SIG-M5 (cell line): ENCODE data around the gene SCAF1.

Experiments
- DNase-seq: peaks from one replicate; lab custom pipeline; 2025; lab: John Stamatoyannopoulos, UW

SCAF1 gene

GRCh38 chr19:49643466-49643865 is 1.5 kb downstream of the SCAF1 start:
- no peak for DNase-seq

DNA sequence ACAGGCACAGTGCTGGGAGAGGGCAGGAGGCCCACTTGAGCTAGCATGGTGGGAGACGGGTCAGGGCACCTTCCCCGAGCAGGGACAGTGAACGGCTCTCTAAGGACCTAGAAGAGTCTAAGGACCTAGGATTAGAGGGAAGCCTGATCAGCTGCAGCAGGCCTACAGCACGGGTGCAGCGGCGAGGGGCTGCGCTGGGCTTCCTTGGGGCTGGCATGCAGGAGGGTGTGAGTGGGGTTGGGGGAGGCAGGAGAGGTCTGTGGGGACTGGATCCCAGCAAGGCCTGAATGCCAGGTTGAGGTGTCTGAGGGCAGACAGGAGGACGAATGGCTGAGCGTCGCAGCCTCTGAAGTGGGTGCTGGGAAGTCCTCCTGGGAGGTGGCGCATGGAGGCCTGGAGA is 3.6 kb downstream of the SCAF1 start:
- DNase-seq = no peak

DNA sequence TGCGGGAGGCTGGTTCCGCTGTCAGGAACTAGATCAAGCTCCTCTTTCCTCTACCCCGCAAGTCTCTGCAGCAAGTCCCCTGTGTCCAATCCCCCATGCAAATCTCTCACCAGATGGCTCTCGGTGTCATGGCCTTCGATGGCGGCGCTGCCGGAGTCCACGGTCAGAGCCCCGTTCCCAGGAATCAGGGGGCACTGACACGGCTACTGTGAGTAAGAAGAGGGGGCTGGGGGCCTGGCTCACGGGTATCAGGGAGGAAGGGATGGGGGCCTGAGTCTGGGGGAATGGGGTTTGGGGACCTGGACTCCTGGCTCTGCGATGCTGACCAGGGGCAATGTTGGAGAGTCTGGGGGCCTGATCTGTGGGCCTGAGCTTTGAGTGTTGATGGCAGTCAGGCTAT is 4.0 kb downstream of the SCAF1 start:
- no peak for DNase-seq

DNA sequence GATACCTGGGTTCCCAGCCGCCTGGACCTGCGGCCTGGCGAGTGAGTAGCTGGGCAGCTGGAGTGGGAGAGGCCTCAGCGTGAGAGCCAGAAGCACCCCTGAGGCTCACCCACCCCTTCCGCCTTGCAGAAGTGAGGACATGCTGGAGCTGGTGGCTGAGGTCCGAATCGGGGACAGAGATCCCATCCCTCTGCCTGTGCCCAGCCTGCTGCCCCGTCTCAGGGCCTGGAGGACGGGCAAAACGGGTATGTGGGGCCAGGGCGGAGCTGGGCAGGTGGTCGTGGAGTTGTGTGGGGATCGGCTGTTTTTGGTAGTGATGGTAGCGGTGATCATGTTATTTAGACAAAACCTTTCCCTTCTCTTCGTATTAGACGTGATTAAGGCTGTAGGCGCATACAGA is 4.6 kb downstream of the SCAF1 start:
- DNase-seq = no peak

- no peak for DNase-seq
Measured at GRCh38 chr19:49651029-49651819, 9.2 kb downstream of the SCAF1 start.

DNA sequence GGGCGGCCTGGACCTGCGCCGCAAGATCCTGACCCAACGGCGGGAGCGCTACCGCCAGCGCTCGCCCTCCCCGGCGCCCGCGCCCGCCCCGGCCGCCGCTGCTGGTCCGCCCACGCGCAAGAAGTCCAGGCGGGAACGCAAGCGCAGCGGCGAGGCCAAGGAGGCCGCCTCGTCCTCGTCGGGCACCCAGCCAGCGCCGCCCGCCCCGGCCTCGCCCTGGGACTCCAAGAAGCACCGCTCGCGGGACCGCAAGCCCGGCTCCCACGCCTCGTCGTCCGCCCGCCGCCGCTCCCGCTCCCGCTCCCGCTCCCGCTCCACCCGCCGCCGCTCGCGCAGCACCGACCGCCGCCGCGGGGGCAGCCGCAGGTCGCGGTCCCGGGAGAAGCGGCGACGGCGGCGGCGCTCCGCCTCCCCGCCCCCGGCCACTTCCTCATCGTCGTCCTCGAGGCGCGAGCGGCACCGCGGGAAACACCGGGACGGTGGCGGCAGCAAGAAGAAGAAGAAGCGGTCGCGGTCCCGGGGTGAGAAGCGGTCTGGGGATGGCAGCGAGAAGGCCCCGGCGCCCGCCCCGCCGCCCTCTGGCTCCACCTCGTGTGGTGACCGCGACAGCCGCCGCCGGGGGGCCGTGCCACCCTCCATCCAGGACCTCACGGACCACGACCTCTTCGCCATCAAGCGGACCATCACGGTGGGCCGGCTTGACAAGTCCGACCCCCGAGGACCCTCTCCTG is 10.0 kb downstream of the SCAF1 start:
- no peak for DNase-seq

GRCh38 chr19:49652551-49653465 is 10.8 kb downstream of the SCAF1 start:
- no peak for DNase-seq

DNA sequence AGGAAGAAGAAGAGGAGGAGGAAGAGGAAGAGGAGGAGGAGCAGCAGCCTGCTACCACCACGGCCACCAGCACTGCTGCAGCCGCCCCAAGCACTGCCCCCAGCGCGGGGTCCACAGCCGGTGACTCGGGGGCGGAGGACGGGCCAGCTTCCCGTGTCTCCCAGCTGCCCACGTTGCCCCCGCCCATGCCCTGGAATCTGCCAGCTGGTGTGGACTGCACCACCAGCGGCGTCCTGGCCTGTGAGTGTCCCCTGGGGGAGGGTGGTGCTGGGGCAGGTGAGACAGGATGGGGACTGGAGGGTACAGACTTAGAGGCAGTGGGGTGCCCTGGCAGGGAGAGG is 11.4 kb downstream of the SCAF1 start:
- DNase-seq = no peak

DNA sequence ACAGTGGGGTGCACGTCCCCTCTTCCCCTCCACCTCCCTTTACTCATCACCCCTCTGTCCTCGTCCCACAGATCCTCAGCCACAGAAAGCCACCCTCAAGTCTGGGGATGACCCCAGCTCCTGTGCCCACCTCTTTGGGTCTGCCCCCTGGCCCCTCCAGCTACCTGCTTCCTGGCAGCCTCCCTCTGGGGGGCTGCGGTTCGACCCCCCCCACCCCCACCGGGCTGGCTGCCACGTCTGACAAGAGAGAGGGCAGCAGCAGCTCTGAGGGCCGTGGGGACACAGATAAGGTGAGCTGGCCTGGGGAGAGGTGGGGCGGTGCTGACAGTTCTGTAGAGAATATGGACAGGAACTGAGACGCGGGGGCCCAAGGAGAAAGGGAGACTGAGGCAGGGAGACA is 12.6 kb downstream of the SCAF1 start:
- no peak for DNase-seq

DNA sequence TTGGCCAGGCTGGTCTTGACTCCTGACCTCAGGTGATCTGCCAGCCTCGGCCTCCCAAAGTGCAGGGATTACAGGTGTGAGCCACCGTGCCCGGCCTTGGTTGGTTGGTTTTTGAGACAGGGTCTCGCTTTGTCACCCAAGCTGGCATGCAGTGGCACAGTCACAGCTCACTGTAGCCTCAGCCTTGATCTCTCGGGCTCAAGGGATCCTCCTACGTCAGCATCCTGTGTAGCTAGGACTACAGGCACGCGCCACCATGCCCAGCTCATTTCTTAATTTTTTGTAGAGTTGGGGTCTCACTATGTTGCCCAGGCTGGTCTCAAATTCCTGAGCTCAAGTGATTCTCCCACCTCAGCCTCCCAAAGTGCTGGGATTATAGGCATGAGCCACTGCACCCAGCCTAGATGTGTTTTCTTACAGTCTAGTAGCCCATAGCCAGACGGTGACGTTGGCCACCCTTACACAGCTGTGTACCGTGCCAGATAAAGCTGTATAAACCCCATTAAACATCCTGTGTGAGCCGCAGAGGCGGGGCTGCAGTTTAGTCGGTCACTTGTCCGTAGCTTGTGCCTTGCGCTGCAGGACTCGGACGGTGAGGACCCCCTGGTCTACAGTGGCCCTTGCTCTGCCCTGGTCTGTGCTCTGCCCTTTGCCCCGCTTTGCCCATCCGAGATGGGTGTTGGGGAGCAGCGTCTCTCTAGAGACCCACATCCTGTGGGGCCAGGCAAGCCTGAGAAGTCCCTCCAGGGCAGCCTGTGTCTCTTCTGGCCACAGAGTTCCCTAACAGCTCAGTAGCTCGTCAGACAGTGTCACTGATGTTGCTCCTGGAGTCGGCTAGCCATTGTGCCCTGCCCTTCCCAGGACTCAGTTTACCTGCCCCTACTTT is 13.8 kb downstream of the SCAF1 start:
- DNase-seq = no peak

- no peak for DNase-seq
Measured at GRCh38 chr19:49656456-49657109, 14.6 kb downstream of the SCAF1 start.

- no peak for DNase-seq
Measured at GRCh38 chr19:49657493-49658138, 15.6 kb downstream of the SCAF1 start.

- DNase-seq = no peak
Measured at GRCh38 chr19:49658139-49658517, 16.1 kb downstream of the SCAF1 start.

DNA sequence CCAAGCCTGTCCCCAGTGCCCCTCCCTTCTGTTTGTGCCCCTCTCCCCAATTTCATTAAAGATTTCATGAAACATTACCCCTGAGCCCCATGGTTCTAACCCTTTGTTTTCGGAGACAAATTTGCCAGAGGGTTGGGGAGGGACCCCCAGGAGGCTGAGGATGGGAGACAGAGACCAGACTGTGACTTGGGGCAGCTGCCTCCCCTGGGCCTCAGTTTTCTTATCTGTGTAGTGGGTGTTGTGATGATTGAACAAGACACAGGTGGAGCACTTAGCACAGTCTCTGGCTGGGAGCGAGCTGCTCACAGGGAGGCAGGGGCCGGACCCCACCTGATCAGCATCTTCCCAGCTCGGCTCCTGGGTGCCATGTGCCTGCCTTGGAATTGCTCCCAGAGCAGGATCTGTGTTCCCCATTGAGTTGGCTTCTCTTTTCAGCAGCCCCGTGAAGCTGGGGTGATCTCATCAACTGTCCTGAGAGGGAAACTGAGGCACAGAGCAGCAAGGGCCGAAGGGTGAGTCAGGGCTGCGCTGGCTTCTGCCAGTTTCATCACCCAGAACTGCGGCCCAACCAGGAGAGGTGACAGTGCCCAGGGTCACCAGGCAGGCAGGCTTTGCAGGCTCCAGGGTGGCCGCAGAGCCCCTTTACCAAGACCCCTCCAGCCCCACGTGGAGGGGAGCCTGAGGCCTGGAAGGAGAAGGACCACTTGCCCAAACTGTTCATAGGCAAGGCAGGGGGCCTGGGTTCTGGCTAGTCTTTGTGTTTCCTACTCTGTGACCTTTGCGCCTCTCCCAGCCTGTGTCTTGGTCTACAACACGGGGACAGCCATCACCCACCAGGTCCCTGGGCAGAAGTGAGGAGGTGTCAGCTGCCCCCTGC is 16.8 kb downstream of the SCAF1 start:
- no peak for DNase-seq

GRCh38 chr19:49660338-49660961 is 18.4 kb downstream of the SCAF1 start:
- DNase-seq = no peak

- DNase-seq = no peak
Measured at GRCh38 chr19:49662011-49662410, 20.0 kb downstream of the SCAF1 start.

- no peak for DNase-seq
Measured at GRCh38 chr19:49663224-49663623, 21.2 kb downstream of the SCAF1 start.

DNA sequence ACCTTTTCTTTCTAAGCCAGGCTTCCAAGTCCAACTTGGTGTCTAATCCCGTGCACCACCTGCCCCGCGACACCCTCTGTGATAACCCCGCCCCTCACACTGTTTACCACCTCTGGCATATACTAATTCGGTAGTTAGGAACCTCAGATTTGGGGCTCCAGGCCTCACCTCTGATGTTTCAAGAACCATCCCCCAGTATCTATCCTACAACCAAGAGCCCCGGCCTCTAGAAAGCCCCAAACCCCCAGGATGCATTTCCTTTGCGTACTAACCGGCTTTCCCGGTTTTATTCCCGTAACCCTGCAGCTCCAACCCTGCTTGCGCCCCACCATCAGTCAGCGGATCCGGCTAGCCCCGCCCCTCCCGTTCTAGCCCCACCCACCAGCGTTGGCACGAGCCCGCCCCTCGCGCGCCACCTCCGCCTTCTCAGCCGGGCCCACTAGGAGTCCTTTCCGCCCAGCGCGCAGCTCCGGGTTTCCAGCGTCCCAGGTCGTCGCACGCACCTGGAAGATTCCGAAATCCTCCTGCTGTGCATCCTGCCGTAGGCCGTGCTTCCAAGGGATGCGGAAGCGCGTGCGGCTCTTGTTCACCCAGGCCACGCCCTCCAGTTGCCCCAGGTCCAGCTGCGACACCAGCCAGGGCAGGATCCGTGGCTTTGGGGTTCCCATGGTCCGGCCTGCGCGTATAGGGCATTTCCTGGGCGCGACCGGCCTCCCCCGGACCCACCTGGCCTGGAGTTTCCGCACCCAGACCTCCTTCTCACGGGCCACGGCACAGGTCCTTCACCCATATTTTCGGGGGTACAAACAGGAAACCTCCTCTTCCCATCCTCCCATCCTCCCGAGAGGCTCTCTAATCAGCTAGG is 22.4 kb downstream of the SCAF1 start:
- DNase-seq = no peak
